ENCODE results near the gene RPL27A.
A peak's percentile ranks its signal among the peaks of the same experiment; 100 is the strongest.
"Not testable (repeated sequence)": the region's sequence is repeated elsewhere in the genome, so short reads cannot be mapped to it uniquely, and the experiment has no call there.

RPL27A gene

DNA sequence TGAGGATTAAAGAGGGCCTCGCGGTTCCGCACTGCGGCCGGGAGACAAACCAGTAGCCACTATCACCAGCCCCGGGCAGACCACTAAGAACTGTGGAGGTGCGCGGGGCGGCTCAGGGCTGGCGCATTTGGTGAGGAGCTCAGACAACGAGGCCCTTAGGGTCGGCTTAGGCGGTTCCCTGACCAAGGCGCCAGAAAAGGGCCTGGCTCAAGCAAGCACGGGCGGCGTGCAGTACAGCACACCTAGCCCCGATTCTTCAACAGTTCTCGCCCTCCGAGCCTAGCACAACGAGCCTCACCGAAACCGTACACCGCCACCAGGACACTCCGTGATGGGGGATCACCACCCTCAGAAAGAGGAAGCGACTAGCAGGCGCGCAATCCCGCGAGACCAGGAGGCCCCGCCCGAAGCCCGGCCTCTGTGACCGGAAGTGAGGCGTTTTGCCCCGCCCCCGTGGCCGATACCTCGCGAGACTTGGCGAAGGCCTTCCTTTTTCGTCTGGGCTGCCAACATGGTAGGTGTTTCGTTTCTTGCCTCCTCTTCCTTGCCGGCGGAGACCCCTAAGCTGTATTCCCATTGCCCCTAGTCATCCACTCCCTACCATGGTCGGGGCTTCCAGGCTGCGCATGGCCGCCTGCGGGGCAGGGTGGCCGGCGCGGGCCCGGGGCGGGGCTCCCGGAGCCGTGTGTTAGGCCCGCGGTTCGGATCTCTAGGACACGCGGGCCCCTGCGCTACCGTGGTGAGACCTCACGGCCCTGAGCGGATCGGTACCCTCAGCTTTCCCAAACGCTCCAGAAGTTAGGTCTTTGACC, at the start of gene RPL27A, which contains the start of gene TRIM66:
TSS of gene RPL27A (plus strand) at position 490 of the 812 bp plus-strand sequence. CDS start at position 512, 22 bp downstream.
TSS of gene TRIM66 (minus strand) at position 363 of the 812 bp plus-strand sequence. CDS start 10,391 bp downstream, outside the sequence.
- DNase-seq: peak; percentile 82

DNA sequence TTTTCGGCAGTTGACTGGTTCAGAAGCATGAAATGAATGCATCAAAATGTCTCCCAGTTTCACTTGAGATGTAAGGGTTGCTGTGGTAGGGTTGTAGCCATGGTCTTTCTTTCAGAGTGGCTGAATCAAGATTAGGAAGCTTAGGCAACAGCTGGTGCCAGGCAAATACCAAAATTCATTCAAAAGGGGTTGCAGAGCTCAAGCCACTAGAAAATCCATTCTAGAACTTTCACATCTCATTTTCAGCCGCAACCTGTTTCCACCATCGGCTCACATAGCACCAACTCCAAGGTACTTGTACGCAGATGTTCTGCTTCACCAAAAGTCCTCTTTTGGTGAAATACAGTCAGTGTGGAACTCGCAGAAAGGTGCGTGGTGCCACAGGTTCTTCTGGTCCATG, 48.1 kb upstream of the RPL27A start:
- no peak for DNase-seq

DNA sequence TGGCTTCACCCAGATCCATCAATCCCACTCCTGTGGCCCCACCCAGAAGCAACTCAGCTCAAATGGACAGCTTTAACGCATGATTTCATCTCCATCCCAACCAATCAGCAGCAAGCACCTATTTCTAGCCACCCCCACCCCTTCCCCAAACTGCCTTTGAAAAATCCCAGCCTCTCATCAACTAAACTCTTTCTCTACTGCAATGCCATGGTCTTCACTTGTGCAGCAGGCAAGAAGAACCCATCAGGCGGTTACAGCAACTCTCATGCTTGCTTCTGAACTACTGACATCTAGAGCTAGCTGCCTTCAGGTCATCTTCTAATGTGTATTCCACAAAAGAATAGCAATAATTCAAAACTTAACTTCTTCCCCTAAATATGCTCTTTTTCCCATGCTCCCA, 46.5 kb upstream of the RPL27A start:
- no peak for DNase-seq

DNA sequence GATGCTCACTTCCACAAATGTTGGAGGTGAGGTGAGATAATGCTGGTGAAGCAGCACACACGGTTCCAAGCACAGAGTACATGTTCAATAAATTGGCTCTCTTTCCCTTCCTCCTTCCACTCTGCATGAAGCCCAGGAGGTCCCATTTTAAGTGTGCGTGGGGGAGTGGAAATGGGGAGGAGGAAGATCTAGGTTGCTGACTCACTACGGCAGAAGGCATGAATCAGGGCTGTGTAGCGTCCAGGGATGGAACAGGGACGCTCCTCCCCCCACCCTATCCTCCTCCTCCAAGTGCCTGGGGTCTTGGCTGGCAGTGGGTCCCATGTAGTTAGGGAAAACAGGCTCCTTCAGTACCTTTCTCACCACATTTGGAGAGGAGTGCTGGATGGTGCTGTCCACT, 44.3 kb upstream of the RPL27A start:
- DNase-seq: no peak

DNA sequence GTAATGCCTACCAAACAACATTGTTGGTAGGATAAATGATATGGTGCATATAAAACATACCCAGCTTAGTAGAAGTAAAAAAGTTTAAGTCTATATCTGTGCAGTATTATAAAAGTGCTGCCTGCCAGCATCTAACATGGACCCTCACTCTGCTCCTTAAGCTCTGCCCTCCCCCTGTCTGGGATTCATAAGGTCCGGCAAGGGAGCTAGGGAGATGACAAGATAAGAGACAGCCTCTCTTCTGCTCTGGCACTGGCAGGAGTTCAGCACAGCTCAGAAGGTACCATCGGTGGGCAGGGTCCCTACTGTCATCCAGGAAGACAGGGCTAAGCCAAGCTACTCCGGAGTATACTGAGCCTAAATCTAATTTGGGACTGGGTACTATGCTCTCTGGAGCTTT, 42.9 kb upstream of the RPL27A start:
- no peak for DNase-seq

DNA sequence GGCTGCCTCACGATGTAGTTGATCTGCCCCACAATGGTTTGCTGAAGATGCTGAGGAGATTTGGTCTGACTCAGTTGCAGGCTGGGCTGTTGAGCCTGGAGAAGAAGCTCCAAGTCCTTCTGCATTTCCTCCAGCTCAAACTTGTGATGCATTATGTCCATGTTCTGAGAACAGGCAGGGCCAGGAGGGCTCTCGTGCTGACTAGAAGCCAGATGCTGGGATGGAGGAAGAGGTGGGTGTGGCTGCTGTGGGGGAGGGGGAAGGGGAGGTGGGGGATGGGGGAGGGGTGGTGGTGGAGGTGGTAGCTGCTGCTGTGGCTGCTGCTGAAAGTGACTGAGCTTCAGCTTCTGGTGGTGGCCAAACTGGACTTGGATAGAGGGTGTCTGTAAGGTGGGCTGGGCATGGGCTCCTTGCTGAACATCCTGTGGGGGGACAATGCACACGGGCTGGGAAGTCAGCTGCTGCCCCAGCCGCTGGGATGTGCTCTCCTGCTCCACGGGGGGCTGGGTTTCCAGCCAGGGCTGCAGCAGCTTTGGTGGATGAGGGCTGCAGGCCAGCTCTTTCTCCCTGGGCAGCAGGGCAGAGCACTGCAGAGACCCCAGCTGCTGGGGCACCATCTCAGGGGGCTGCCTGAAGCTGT, 42.2 kb upstream of the RPL27A start:
- DNase-seq: no peak

DNA sequence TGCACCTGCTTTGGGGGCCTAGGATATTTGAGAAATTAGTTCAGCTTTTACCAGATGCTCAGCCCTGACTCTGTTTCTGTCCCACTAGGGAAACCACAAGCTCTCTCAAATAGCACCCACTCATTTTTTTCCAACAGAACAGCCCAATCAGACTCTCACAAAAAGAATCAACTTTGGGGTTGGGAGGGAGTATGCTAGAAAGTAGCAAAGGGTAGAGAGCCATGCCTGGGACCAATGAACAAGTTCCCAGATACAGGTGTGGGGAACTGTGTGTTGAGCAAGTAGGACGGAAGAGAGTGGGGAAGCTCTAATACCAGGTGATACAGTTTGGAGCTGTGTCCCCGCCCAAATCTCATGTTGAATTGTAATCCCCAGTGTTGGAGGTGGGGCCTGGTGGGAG, 41.3 kb upstream of the RPL27A start:
- DNase-seq: no peak

DNA sequence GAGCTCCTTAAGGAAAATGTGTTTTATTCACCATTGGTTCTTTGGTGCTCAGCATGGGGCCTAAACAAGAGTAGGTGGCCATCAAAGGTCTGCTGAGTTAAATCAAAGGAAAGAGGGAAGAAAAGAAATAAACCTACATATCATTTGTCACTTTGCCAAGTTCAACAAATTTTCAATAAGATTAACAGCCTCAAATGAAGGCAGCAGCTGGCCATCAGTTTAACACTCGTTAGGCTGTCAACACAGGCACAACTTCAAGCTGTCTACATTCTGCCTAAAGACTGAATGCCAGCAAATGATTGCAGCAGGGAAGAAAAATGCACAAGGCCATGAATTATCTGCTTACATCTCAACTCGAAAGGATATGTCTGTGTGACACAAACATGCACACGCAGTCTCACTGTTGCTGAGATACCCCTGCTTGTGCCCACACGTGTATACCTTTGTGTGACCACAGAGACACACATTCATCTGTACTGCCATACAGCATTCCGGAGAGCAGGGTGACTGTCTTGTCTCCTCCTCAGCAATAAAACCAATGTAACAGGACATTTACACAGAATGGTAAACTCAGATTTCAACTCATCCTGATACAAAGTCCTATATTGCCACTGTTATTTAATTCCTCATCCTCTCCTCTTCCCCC, 40.3 kb upstream of the RPL27A start:
- DNase-seq: peak; percentile 76

DNA sequence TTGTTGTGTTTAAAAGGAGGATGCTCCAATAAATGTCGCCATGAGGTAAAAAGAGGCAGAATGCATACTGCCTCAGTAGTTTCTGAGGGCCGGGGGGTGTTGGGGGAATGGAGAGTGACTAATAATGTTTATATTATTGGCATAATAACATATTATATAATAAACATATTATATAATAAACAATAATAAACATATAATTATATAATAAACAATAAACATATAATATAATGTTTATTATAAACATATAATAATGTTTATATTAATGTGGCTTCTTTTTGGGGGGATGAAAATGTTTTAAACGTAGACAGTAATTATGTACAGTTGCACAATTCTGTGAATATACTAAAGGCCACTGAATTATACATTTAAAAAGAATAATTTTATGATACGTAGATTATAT, 35.7 kb upstream of the RPL27A start:
- DNase-seq: no peak

DNA sequence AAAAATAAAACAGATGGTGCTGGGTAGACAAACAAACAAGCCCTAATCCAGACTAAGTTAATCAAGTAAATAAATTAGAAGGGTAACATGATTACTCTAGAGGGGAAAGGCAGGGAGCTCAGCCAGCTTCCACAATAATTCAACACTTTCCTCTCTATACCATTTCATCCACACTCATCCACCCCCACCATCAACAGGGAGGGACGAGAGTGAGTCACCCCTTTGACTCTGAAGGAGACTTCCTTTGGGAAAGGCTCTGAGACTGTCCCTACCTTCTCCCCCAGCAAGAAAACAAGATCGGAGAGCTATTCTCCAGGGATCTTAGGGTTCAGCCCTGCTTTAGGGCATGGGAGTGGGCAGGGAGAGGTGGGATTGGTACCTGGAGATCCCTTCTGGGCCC, 33.2 kb upstream of the RPL27A start:
- no peak for DNase-seq

DNA sequence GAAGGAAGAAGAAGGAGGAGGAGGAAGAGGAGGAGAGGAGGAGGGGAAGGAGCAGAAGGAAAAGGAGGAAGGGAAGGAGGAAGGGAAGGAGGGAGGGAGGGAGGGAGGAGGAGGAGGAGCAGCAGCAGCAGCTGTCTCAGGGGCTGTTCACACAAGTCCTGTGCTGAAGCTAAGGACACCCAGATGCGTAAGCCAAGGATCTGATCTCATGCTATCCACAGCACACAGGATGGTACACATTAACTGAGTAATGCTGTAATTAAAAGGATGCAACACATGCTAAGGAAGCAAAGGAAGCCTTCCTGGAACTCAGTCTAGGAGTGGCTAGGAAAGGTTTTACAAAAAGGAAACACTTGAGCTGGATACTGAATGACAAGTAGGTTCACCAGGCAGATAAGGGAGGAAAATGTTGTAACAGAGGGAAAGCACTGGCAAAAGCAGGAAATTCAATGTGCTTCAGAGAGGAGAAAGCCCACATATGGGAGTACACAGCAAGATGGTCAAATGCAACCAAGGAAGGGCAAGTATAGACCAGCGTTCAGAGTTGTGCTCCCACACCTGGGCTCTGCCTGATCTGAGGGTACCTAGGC, 32.1 kb upstream of the RPL27A start:
- no peak for DNase-seq

DNA sequence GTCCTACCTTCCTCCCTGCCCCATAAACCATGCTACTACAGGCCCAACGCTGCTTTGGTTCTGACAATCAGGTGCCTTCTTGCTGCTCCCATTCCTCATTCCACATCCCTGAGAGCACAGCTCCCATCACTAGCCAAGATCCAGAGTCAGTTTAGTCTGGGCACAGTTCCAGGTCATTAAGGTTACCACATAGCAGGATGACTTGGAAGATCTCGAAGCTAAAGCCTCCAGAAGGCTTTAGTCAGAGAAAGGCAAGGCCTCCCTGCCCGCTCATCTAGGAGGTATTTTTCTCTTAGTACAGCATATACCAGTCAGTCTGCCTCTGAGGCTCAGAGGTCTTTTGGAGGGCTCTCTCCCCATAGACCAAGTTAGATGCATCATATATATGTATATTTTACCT, 30.5 kb upstream of the RPL27A start:
- no peak for DNase-seq

DNA sequence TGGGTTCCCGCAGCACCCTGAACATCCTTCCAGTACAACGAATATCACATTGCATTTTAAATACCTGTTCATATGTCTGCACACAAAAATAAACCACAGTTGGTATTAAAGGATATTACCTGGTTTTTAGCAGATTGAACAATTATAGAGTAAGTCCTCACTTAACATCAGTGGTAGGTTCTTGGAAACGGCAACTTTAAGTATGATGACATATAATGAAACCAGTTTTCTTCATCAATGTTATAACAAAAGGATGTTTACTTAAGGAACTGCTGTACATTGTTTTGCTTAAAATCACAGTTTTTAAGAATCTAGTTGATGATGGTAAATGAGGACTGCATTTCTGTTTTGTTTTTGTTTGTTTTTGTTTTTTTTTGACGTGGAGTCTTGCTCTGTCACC, 28.1 kb upstream of the RPL27A start:
- DNase-seq: no peak

DNA sequence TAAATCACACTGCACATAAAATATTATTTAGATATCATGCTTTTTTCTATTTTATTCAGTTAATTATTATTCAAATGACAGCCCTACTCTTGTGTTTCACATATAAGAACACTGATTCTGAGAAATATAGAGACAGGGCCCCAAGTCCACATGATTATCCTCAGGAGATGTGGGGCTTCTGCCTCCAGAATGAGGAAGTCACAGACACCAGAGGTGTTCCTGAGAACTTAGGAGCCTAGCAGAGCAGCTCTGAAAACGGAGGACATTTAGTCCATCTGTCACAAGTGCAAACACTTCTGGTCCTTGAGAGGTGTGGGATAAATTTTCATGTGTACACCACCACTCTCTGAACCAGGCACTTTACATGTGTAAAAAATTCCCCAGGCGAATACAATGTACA, 26.3 kb upstream of the RPL27A start:
- no peak for DNase-seq

DNA sequence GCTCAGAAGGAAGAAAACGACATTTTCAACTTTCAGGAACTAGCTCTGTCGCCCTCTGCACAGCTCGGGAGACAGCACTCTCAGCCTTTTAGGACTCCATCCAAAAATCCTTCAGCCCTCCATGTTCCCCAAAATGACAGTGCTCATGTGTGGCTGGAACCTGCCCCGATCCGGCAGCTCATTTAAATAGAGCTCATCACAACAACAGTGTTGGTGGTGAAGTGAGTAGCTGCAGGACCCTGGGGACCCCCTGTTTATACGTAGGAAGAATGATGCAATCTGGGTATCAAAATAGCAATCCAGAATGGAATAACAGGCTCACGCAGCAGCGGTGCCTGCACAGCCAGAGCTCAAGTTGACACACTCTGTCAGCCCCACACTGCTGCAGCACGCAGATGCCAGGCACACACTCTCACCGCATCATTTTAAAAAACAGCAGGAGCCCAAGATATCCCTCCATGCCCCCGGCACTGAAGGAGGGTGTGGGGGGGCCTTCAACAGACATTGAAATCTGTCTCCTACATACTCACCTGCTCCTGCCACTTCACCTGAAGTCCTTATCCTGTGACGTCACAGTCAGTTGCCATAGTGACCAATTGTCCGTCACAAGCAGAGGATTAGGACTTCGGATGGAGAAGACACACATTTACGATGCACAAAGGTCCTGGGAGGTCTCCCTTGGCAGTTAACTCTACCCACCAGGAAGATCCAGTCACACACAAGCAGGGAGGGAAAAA, 24.1 kb upstream of the RPL27A start:
- peak; percentile 12 for DNase-seq

DNA sequence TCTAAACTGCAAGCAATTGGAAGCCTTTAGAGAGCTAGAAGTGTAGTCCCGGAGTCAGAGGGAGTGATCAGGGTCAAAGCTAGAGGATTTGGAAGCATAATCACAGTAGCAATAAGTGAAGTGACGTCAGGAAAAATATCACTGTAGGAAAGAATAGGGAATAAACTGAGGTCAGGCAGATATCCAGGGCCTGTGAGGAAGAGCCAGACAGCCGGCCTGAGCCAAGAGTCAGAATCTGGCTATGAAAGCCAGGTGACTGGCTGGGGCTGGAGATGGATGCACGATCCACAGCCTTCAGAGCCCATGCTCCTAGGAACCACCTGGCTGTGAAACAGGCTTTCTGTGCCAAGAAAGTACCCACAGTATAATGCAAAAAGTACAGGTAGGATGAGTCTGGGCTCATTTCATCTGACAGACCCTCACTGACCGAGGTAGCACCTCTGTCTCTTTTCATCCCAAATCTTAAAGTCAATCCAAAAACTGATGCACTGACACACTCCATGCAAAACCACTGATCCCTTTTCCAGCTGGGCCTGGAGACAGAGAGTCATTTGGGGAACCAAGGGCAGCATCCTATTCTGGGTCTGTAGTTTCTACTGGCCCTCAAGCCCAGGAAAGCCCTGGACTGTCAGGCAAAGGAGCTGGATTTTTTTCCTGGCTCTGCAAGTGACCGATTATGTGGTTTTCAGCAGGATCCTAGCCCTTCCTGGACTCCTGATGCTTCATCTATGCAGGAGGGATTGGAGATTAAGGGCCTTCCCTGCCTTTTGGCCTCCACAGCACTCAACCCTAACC, 21.4 kb upstream of the RPL27A start:
- DNase-seq: no peak

DNA sequence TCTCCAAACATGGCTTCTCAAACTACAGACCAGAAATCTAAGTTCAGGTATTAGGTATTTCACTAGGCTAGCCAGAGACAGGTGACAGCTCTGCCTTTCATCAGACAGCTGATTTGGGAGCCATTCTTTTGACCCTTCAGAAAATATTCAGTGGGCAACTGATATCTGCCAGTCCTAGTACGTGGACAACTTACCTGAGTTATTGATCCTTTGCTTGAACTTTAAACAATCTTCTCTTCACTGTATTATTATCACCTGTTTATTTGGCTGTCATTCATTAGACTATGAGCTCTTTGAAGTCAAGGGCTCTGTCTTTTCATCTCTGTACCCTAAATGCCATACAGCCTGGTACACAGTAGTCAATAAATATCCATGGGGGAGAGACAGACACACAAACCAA, 17.4 kb upstream of the RPL27A start:
- no peak for DNase-seq

DNA sequence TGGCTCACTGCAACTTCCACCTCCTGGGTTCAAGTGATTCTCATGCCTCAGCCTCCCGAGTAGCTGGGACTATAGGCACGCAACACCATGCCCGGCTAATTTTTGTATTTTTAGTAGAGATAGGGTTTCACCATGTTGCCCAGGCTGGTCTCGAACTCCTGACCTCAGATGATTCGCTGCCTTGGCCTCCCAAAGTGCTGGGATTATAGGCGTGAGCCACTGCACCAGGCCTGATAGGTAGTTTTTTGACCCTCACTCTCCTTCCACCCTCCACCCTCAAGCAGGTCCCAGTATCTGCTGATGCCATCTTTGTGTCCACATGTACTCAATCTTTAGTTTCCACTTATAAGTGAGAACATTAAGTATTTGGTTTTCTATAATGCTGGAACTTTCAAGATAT, 12.5 kb upstream of the RPL27A start:
- not testable (repeated sequence) for DNase-seq

DNA sequence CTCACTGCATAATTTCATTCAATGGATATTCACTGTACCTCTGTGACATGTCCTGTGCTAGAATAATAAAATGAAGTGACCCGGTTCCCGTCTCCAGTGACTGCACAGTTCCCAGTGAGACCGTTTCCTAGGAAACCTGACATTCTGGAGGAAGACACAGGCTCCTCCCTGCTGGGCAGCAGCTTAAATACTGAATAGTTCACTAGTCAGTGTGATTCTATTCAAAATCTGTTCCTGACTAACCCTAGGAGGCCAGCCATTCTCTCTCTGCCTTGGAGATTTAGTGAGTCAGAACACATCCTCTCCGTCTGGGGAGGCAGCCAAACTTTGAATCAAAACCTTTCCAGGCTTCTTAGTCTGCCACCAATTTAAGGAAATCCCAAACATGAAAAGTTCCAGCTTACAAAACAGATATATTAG, 11.4 kb upstream of the RPL27A start:
- peak; percentile 37 for DNase-seq

DNA sequence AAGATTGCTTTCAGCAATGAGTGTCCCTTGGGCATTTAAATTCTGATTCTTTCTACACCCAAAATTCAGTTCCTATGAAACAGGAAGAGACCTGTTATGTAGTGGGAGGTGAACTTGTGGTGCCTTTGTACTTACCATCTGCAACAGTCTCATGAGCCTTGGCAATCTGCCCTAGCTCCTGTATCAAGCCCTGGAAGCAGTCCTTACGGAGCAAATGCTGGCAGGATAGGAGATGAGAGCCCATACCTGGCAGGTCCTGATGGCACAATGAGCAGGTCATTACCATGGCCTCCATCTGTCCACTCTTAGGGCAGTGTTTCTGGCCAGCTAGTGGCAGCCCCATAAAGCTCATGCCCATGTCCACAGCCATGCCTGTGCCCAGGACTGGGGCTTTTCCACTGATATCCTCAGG, 10.9 kb upstream of the RPL27A start:
- peak; percentile 37 for DNase-seq

DNA sequence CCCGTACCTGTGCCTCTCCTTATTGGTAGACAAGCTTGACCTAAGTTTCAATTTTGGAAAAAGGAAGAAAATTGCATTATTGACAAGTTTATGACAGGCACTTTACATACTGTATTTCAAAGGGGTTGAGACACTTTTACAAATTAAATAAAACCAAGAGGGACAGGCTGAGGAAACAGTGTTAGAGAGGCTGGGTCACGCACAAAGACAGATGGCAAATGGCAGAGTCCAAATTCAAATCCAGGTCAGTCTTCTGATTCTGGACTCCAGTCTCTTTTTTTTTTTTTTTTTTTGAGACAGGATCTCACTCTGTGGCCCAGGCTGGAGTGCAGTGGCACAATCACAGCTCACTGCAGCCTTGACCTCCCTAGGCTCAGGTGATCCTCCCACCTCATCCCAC, 10.2 kb upstream of the RPL27A start:
- no peak for DNase-seq

DNA sequence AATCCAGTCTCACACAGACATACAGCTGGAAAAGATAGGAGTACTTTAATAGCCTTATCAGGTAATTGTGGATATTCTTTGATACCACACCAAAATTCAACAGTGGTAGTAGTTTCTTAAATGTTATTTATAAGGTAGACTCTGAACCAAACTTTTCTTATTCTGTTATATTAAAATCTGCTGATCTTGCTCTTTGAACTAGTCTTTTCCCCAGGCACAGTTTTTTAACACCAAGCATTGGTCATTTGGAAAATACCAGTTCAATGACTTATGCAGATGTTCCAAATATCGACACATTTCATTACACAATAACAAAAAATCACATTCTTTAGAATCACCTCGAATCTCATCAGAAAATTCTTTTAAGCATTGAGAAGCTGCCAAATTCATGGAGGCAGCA, 7.7 kb upstream of the RPL27A start:
- no peak for DNase-seq
